GM18519 (cell line): ENCODE data around the gene EFHC2.

Experiments
- ATAC-seq: cut with Tn5 transposase; IDR thresholded peaks from one replicate; pipeline ENCODE4 v1.9.1; 2021; ENCODE audit warnings: mild to moderate bottlenecking, moderate library complexity; ENCODE audit not compliant: unreplicated experiment, low FRiP score

EFHC2 gene

GRCh38 chrX:44162964-44163475 lies 180.5 kb downstream of the EFHC2 start:
- no peak for ATAC-seq

DNA sequence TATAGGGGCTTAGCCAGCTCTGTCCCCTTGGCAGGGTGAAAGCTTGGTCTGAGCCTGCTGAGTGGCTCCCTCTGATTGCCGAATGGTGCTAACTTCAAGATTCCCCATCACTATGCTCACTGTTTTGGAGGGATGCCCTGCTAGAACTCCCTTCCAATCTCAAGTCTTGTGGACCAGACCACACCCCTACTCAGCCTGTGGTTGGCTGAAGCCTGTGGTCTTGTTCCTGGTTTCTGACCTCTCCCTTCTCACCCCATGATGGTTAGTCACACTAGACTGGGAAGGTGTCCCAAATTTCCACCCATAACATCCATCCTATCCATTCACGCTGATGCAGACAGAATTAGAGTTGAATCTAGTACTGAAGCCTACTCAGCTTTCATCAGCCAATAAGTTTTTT lies 185.6 kb downstream of the EFHC2 start:
- ATAC-seq, result no peak

DNA sequence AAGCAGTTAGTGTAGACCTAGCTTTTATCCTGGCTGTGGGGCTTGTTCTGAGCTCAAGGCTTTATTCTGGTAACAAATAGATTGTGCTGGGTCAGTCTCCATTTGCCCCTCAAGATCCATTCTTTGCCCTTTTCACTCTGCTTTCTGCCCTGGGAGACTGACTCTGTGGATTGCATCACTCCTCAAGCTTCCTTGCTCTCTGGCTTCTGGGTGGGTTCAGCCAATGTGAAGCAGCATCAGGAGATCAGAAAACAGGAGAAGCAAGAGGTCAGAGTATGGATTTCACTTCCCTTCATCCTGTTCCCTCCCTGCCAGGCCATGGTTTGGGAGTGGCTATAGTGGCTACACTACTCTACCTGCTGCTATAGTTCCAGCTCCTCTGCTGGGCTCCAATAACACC lies 186.2 kb downstream of the EFHC2 start:
- ATAC-seq, result no peak

DNA sequence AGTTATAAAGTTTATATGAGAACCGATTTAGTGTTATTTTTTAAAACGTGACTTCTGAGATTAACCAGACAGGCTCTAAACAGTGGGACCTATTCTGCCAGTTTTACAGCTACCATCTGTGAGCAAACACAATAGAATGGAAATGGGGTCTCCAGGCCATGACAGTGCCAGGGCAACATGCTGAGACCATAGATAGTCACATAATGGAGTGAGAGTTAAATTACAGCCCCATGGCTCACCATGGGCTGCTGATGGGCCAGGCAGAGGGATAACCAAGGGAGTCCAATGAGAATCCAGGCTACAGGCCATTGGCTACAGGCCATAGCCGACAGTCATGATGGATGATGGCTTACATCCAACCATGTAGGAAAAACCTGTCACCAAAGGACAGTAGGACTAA lies 186.7 kb downstream of the EFHC2 start:
- ATAC-seq, result no peak

GRCh38 chrX:44155126-44155525 lies 188.3 kb downstream of the EFHC2 start:
- ATAC-seq, result no peak

GRCh38 chrX:44152852-44153251 lies 190.6 kb downstream of the EFHC2 start:
- ATAC-seq, result no peak

- ATAC-seq, result no peak
These were observed 196.3 kb downstream of the EFHC2 start for GRCh38 chrX:44147130-44147529.

- no peak for ATAC-seq
These were observed 199.1 kb downstream of the EFHC2 start for GRCh38 chrX:44144177-44144945.

DNA sequence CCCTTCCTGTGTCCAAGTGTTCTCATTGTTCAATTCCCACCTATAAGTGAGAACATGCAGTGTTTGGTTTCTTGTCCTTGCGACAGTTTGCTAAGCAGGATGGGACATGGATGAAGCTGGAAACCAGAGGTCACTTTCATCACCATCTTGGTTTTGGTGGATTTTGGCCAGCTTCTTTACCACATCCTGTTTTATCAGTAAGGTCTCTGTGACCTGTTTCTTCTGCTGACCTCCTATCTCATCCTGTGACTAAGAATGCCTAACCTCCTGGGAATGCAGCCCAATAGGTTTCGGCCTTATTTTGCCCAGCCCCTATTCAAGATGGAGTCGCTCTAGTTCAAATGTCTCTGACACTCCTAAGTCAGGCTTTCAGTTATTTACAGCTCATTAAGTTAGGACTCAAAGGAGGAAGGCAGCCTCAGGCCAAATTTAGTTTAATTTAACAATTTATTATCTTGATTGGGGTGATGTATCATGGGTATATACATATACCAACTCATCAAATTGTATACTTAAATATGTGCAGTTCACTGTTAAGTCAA lies 200.3 kb downstream of the EFHC2 start:
- ATAC-seq, result no peak

- no peak for ATAC-seq
These were observed 213.3 kb downstream of the EFHC2 start for GRCh38 chrX:44130189-44130588.

DNA sequence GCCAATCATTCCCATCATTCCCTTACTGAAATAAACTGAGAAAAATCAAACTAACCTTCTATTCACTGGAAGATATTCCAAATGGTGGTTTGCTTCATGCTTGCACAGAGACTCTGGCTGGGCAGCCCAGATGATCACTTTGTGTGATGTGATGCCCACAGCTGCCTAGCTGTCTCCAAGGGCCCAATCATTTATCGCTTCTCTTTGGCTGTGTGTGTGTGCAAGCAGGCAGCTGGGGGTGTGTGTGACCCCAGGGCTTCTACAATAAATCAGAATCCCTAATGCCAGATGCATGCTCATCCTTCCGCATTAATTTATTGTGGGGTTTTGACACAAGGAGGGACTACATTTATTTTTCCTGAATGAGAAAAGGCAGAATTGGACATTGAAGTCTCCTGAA lies 230.1 kb downstream of the EFHC2 start:
- no peak for ATAC-seq

DNA sequence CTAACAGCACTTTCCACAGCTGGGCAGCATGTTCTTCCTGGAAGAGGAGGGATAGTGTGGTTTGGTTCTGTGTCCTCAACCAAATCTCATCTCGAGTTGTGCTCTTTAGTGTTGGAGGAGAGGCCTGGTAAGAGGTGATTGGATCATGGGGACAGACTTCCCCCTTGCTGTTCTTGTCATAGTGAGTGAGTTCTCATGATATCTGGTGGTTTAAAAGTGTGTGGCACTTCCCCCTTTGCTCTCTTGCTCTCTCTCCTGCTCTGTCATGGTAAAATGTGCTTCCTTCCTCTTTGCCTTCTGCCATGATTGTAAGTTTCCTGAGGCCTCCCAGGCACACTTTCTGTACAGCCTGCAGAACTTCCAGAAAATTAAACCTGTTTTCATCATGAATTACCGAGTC lies 236.6 kb downstream of the EFHC2 start:
- no peak for ATAC-seq

GRCh38 chrX:44105228-44105913 lies 238.1 kb downstream of the EFHC2 start:
- no peak for ATAC-seq

DNA sequence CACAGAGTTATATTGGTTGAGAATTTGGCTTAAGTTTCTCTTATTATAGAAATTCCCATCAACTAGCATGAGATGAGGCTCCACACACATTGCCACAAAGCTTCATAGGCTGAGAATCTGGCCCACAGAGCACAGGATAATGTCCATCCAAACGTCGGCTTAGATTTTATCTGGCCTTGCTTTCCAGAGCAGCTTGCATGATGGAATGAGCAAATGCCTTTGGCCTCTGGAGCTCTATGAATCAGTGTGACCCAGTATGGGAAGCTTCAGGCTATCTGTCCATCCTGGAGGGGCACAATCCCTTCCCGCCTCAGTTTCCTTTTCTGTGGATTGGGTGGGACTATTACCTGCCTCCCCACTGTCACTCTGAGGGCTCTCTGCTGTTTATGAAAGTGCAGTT lies 238.8 kb downstream of the EFHC2 start:
- no peak for ATAC-seq

GRCh38 chrX:44101281-44101680 lies 242.2 kb downstream of the EFHC2 start:
- no peak for ATAC-seq

- no peak for ATAC-seq
These were observed 244.1 kb downstream of the EFHC2 start for GRCh38 chrX:44099366-44099765.
